ENCODE results near the gene COL19A1.

The COL19A1 gene

GRCh38 chr6:69866351-69866769 lies at the start of gene COL19A1:
Gene COL19A1 (plus strand): TSS chr6:69866556. CDS start chr6:69879568, 13,012 bp downstream.
- no peak for DNase-seq
- no peak for TF ChIP-seq CTCF (IDR thresholded peaks at IDR 0.05; ENCODE audit: low read depth, low read length, missing control alignments)
- Histone ChIP-seq H3K36me3 (replicated peaks) (no peaks in the 10 kb centered on the region), H3K27ac (no peak within 1 kb of the TSS), H3K4me3 (ENCODE audit: low read depth, low read length) (peak within 1 kb of the TSS; percentile 63), H3K27me3 (replicated peaks) (no peaks in the 10 kb centered on the region)
- in situ Hi-C loops (cut with HindIII; ENCODE audit: low pct_ligation_motif_present, low sequenced_read_pairs): no loop called here

- TF ChIP-seq CTCF (IDR thresholded peaks at IDR 0.05; ENCODE audit: low read depth, low read length, missing control alignments): no peak
- H3K27me3 ChIP-seq (replicated peaks): no peaks in the 10 kb centered on the region
- H3K4me3 ChIP-seq (ENCODE audit: low read depth, low read length): no peak overlapping the region
- DNase-seq: no peak
- in situ Hi-C loops (cut with HindIII; ENCODE audit: low pct_ligation_motif_present, low sequenced_read_pairs): no loop called here
- H3K27ac ChIP-seq: no peak overlapping the region
- H3K36me3 ChIP-seq (replicated peaks): no peaks in the 10 kb centered on the region
Observed at GRCh38 chr6:69816569-69816968, 49.8 kb upstream of the COL19A1 start.

GRCh38 chr6:69817358-69817757 lies 49.0 kb upstream of the COL19A1 start:
- in situ Hi-C loops (cut with HindIII; ENCODE audit: low pct_ligation_motif_present, low sequenced_read_pairs): no loop called here
- DNase-seq: no peak
- no peak for TF ChIP-seq CTCF (IDR thresholded peaks at IDR 0.05; ENCODE audit: low read depth, low read length, missing control alignments)
- no peaks in the 10 kb centered on the region for H3K27me3 ChIP-seq (replicated peaks)
- H3K36me3 ChIP-seq (replicated peaks): no peaks in the 10 kb centered on the region
- no peak overlapping the region for H3K4me3 ChIP-seq (ENCODE audit: low read depth, low read length)
- no peak overlapping the region for H3K27ac ChIP-seq

- no peaks in the 10 kb centered on the region for H3K36me3 ChIP-seq (replicated peaks)
- no peak overlapping the region for H3K27ac ChIP-seq
- in situ Hi-C loops (cut with HindIII; ENCODE audit: low pct_ligation_motif_present, low sequenced_read_pairs): no loop called here
- no peak for DNase-seq
- H3K27me3 ChIP-seq (replicated peaks): no peaks in the 10 kb centered on the region
- no peak for TF ChIP-seq CTCF (IDR thresholded peaks at IDR 0.05; ENCODE audit: low read depth, low read length, missing control alignments)
- H3K4me3 ChIP-seq (ENCODE audit: low read depth, low read length): no peak overlapping the region
Observed at GRCh38 chr6:69818223-69818930, 48.0 kb upstream of the COL19A1 start.

- no peak for TF ChIP-seq CTCF (IDR thresholded peaks at IDR 0.05; ENCODE audit: low read depth, low read length, missing control alignments)
- no peaks in the 10 kb centered on the region for H3K36me3 ChIP-seq (replicated peaks)
- H3K27me3 ChIP-seq (replicated peaks): no peaks in the 10 kb centered on the region
- DNase-seq: no peak
- no peak overlapping the region for H3K27ac ChIP-seq
- no peak overlapping the region for H3K4me3 ChIP-seq (ENCODE audit: low read depth, low read length)
- in situ Hi-C loops (cut with HindIII; ENCODE audit: low pct_ligation_motif_present, low sequenced_read_pairs): no loop called here
Observed at GRCh38 chr6:69819138-69819537, 47.2 kb upstream of the COL19A1 start.

GRCh38 chr6:69820018-69820417 lies 46.3 kb upstream of the COL19A1 start:
- in situ Hi-C loops (cut with HindIII; ENCODE audit: low pct_ligation_motif_present, low sequenced_read_pairs): no loop called here
- no peak overlapping the region for H3K27ac ChIP-seq
- no peak for DNase-seq

More at GRCh38 chr6:69820018-69820417, 46.3 kb upstream of the COL19A1 start:
- Histone ChIP-seq H3K27me3 (replicated peaks) (no peaks in the 10 kb centered on the region), H3K36me3 (replicated peaks) (no peaks in the 10 kb centered on the region), H3K4me3 (ENCODE audit: low read depth, low read length) (no peak overlapping the region)
- TF ChIP-seq CTCF (IDR thresholded peaks at IDR 0.05; ENCODE audit: low read depth, low read length, missing control alignments): no peak

Measured in brain microvascular endothelial cell (primary cell).